CD4-positive, alpha-beta memory T cell (primary cell): Measurements from ENCODE around the gene LY6G6D. TPM values are rescaled to one million over a fixed set of nuclear protein-coding genes. Genes with fewer than 3 reads are reported as not detected.

ENCODE experiments used
- CTCF ChIA-PET: fragments of 350-600 bp; sonication (Branson Sonifier 250); formaldehyde crosslinking; loops from one replicate; lab custom pipeline; 2021; ENCODE audit warnings: inconsistent platforms; ENCODE audit not compliant: partially characterized antibody; lab: Charles Lee
- POLR2A ChIA-PET: fragments of 350-600 bp; sonication (Branson Sonifier 250); formaldehyde crosslinking; loops from one replicate; lab custom pipeline; 2021; ENCODE audit not compliant: partially characterized antibody; lab: Charles Lee
- DNase-seq, 5 donors: peaks; one replicate each; pipeline versions ENCODE4 v3.0.0 to v3.0.0-alpha.2; 2020 to 2022; ENCODE audit warnings: mixed read lengths in 1 of 5
- H3K27ac ChIP-seq: one replicate; pipeline ENCODE4 v1.7.0; 2013; ENCODE audit warnings: low read depth, low read length
- H3K27me3 ChIP-seq: 2 replicates; pipeline ENCODE4 v1.7.0; 2013; ENCODE audit warnings: mild to moderate bottlenecking, low read length, moderate library complexity; ENCODE audit not compliant: insufficient read depth
- H3K36me3 ChIP-seq: 2 replicates; pipeline ENCODE4 v1.7.0; 2013; ENCODE audit warnings: mild to moderate bottlenecking, low read length, moderate library complexity; ENCODE audit not compliant: insufficient read depth
- H3K4me1 ChIP-seq: 2 replicates; pipeline ENCODE4 v1.7.0; 2013; ENCODE audit warnings: mild to moderate bottlenecking, low read length, moderate library complexity; ENCODE audit not compliant: insufficient read depth
- H3K4me3 ChIP-seq, 2 donors: one replicate each; pipeline ENCODE4 v1.7.0; 2013; ENCODE audit warnings: low read length in 2 of 2, mild to moderate bottlenecking in 1 of 2
- H3K9me3 ChIP-seq, 2 donors: one replicate each; pipeline ENCODE4 v1.7.0; 2013; ENCODE audit warnings: low read length in 2 of 2, control low read depth in 1 of 2; ENCODE audit not compliant: control insufficient read depth in 1 of 2
- H3K27ac Mint-ChIP-seq, 7 donors: one replicate each; pipeline ENCODE4 v1.8.0; 2020 to 2021; ENCODE audit warnings: mixed read lengths in 7 of 7, mild to moderate bottlenecking in 6 of 7, inconsistent platforms in 3 of 7, moderate library complexity in 3 of 7
- H3K27me3 Mint-ChIP-seq, 2 donors: one replicate each; pipeline ENCODE4 v1.8.0; 2020 to 2021; ENCODE audit warnings: mixed read lengths in 2 of 2
- H3K36me3 Mint-ChIP-seq, 2 donors: one replicate each; pipeline ENCODE4 v1.8.0; 2020 to 2021; ENCODE audit warnings: mixed read lengths in 2 of 2, inconsistent platforms in 1 of 2, mild to moderate bottlenecking in 1 of 2
- H3K4me1 Mint-ChIP-seq, 4 donors: one replicate each; pipeline ENCODE4 v1.8.0; 2020 to 2021; ENCODE audit warnings: mixed read lengths in 4 of 4, mild to moderate bottlenecking in 1 of 4
- H3K4me3 Mint-ChIP-seq, 8 donors: one replicate each; pipeline ENCODE4 v1.8.0; 2020 to 2021; ENCODE audit warnings: mixed read lengths in 8 of 8, mild to moderate bottlenecking in 7 of 8, moderate library complexity in 6 of 8, inconsistent platforms in 3 of 8
- H3K9me3 Mint-ChIP-seq, 8 donors: one replicate each; pipeline ENCODE4 v1.8.0; 2020 to 2021; ENCODE audit warnings: mixed read lengths in 8 of 8, mild to moderate bottlenecking in 5 of 8, inconsistent platforms in 3 of 8, moderate library complexity in 1 of 8
- intact Hi-C: fragments of 100-400 bp; cut with micrococcal nuclease; formaldehyde crosslinking; loops from one replicate; pipeline ENCODE4 v1.15.1; 2023
- polyA plus RNA-seq, 2 donors: library from polyadenylated mRNA; unstranded; fragments of 300-500 nt; fragmentation: Illumina TruSeq; gene quantifications; one replicate each; pipeline ENCODE4 v1.2.3, GENCODE V29; 2021
- total RNA-seq, 2 experiments: library from RNA; stranded (reverse); gene quantifications; one replicate each; pipeline ENCODE4 v1.2.3, GENCODE V29; 2021

Gene LY6G6D
- total and polyA plus RNA-seq, 4 experiments from 2014 or later = not detected

DNA sequence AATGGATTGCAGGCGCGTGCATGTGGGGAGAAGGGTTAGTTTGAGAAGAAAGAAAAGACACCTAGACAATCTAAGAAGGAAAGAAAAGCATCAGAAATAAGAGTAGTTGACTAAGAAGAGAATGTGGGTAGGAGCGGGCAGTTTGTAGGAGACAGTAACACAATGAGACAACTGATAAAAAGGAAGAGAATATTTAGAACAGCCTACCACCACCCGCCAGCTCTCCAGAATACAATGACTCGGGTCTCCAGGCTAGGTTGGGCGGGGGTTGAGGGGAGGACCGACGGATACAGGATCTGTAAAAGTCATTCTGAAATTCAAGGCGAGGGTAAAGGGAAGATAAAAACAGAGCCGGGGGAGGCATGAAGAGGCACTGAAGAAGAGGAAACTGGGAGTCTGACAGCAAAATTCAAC is 12.7 kb upstream of the LY6G6D start:
- intact Hi-C loops = loop anchor here (2.0 kb wide), 2 partner anchors 22 to 36 kb away; partner anchors contain the start of gene LY6G5C

GRCh38 chr6:31702819-31703716 is 12.1 kb upstream of the LY6G6D start, which contains the start of gene ABHD16A:
TSS of gene ABHD16A (minus strand) at chr6:31703324. CDS start at chr6:31703281, 43 bp downstream.
- ChIA-PET CTCF (interaction anchor here (0.6 to 3.2 kb wide), 7 partner anchors 22 to 184 kb away, joined by 3 to 11 read pairs (median 4); partner anchors contain the start of genes DDAH2, HSPA1B, LY6G5C and NEU1), POLR2A (interaction anchor here (0.6 to 2.7 kb wide), 44 partner anchors 8 to 1269 kb away, joined by 3 to 22 read pairs (median 4); partner anchors contain the start of genes ATF6B, BAG6, C6orf47 and CLIC1)
- peaks cover 20 to 43% (median 33%) of the 10 kb centered on the region in 4 donors for H3K4me1 Mint-ChIP-seq
- intact Hi-C loops = loop anchor here (1.0 to 2.0 kb wide), 9 partner anchors 22 to 194 kb away; partner anchors contain the start of genes BAG6, EHMT2, LY6G5C and NFKBIL1
- peak within 1 kb of the TSS; percentile 70 to 82 for H3K4me3 ChIP-seq
- peaks cover 8 to 23% of the 10 kb centered on the region in 2 donors for H3K36me3 Mint-ChIP-seq
- H3K27ac Mint-ChIP-seq = peak within 1 kb of the TSS; percentile 93 to 99 (median 98)
- H3K4me1 ChIP-seq = peaks cover 28% of the 10 kb centered on the region
- H3K9me3 Mint-ChIP-seq = peaks cover 0 to 5% (median 0%) of the 10 kb centered on the region in 8 donors
- H3K4me3 Mint-ChIP-seq = peak within 1 kb of the TSS; percentile 97 to 99 (median 98)
- H3K27me3 Mint-ChIP-seq = no peaks in the 10 kb centered on the region
- H3K9me3 ChIP-seq = no peaks in the 10 kb centered on the region
- peak; percentile 96 to 98 (median 97) for DNase-seq
- no peaks in the 10 kb centered on the region for H3K27me3 ChIP-seq
- H3K36me3 ChIP-seq = peaks cover 17% of the 10 kb centered on the region
- H3K27ac ChIP-seq = peak within 1 kb of the TSS; percentile 97

More for the DNA sequence above, 12.7 kb upstream of the LY6G6D start:
- Histone ChIP-seq H3K36me3 (peaks cover 22% of the 10 kb centered on the region), H3K4me3 (peak overlapping the region; percentile 70 to 82), H3K4me1 (peaks cover 33% of the 10 kb centered on the region), H3K27ac (peak overlapping the region; percentile 97), H3K9me3 (no peaks in the 10 kb centered on the region), H3K27me3 (no peaks in the 10 kb centered on the region)
- Mint-ChIP-seq H3K9me3 (peaks cover 0 to 5% (median 0%) of the 10 kb centered on the region in 8 donors), H3K27ac (peak overlapping the region; percentile 93 to 99 (median 98)), H3K4me1 (peaks cover 25 to 49% (median 39%) of the 10 kb centered on the region in 4 donors), H3K36me3 (peaks cover 14 to 29% of the 10 kb centered on the region in 2 donors), H3K4me3 (peak overlapping the region; percentile 97 to 99 (median 98)), H3K27me3 (no peaks in the 10 kb centered on the region)
- POLR2A ChIA-PET = interaction anchor here (0.7 to 2.7 kb wide), 26 partner anchors 9 to 1269 kb away, joined by 3 to 22 read pairs (median 7); partner anchors contain the start of genes BAG6, CLIC1, CSNK2B and DDAH2
- DNase-seq = peak in 1 of 5 donors; percentile 7
- CTCF ChIA-PET = interaction anchor here (1.0 to 3.2 kb wide), 3 partner anchors 27 to 128 kb away, joined by 4 to 11 read pairs (median 8); partner anchors contain the start of gene DDAH2

DNA sequence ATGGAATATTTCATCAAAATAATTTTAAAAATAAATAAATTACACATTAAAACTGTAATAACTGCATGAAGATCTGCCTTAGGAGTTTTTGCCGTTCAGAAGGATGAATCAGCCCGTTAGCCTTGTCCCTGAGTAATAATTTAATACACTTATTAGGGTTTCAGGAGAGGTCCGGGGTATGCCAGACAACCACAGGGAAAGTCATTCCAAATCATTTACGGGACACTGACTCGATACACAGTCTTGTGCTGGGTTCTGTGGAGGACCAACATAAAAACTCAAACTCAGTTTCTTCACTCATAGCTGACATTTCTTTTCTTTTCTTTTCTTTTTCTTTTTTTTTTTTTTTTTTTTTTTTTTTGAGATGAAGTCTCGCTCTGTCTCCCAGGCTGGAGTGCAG is 9.2 kb upstream of the LY6G6D start:
- intact Hi-C loops = no loop called here

GRCh38 chr6:31706599-31706998 is 8.5 kb upstream of the LY6G6D start, which contains the start of gene LY6G6F:
TSS of gene LY6G6F (plus strand) at chr6:31706866. CDS start at chr6:31706907, 41 bp downstream.
- Mint-ChIP-seq H3K27ac (peak within 1 kb of the TSS in 2 of 7 donors; percentile 42 to 48), H3K27me3 (no peaks in the 10 kb centered on the region), H3K4me1 (peaks cover 15 to 35% (median 28%) of the 10 kb centered on the region in 4 donors), H3K36me3 (peaks cover 0 to 13% of the 10 kb centered on the region in 2 donors), H3K4me3 (no peak within 1 kb of the TSS), H3K9me3 (peaks cover 0 to 5% (median 0%) of the 10 kb centered on the region in 8 donors)
- Histone ChIP-seq H3K9me3 (no peaks in the 10 kb centered on the region), H3K27ac (no peak within 1 kb of the TSS), H3K27me3 (no peaks in the 10 kb centered on the region), H3K4me1 (peaks cover 27% of the 10 kb centered on the region), H3K4me3 (no peak within 1 kb of the TSS), H3K36me3 (no peaks in the 10 kb centered on the region)
- no peak for DNase-seq
- intact Hi-C loops = no loop called here
- ChIA-PET CTCF (no interaction called here), POLR2A (no interaction called here)

More for the DNA sequence above, 9.2 kb upstream of the LY6G6D start:
- Mint-ChIP-seq H3K9me3 (peaks cover 0 to 5% (median 0%) of the 10 kb centered on the region in 8 donors), H3K4me1 (peaks cover 19 to 35% (median 28%) of the 10 kb centered on the region in 4 donors), H3K27me3 (no peaks in the 10 kb centered on the region), H3K4me3 (no peak overlapping the region), H3K27ac (no peak overlapping the region), H3K36me3 (peaks cover 4 to 18% of the 10 kb centered on the region in 2 donors)
- Histone ChIP-seq H3K36me3 (no peaks in the 10 kb centered on the region), H3K27me3 (no peaks in the 10 kb centered on the region), H3K4me3 (no peak overlapping the region), H3K9me3 (no peaks in the 10 kb centered on the region), H3K27ac (no peak overlapping the region), H3K4me1 (peaks cover 27% of the 10 kb centered on the region)
- DNase-seq = no peak
- POLR2A ChIA-PET = no interaction called here
- CTCF ChIA-PET = no interaction called here

DNA sequence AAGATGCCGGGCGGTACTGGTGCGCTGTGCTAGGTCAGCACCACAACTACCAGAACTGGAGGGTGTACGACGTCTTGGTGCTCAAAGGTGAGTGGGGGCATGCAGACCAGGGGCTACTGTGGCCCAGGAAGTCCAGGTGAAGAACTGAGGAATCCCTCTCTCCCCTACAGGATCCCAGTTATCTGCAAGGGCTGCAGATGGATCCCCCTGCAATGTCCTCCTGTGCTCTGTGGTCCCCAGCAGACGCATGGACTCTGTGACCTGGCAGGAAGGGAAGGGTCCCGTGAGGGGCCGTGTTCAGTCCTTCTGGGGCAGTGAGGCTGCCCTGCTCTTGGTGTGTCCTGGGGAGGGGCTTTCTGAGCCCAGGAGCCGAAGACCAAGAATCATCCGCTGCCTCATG is 7.4 kb upstream of the LY6G6D start:
- CTCF ChIA-PET = no interaction called here
- Histone ChIP-seq H3K27ac (no peak overlapping the region), H3K9me3 (no peaks in the 10 kb centered on the region), H3K4me3 (no peak overlapping the region), H3K36me3 (no peaks in the 10 kb centered on the region), H3K27me3 (no peaks in the 10 kb centered on the region), H3K4me1 (peaks cover 19% of the 10 kb centered on the region)
- H3K27ac Mint-ChIP-seq = no peak overlapping the region
- intact Hi-C loops = no loop called here
- POLR2A ChIA-PET = no interaction called here
- H3K36me3 Mint-ChIP-seq = peaks cover 0 to 4% of the 10 kb centered on the region in 2 donors
- H3K27me3 Mint-ChIP-seq = peaks cover 0 to under 1% of the 10 kb centered on the region in 2 donors
- peaks cover 0 to under 1% (median 0%) of the 10 kb centered on the region in 8 donors for H3K9me3 Mint-ChIP-seq
- no peak for DNase-seq
- peaks cover 8 to 29% (median 20%) of the 10 kb centered on the region in 4 donors for H3K4me1 Mint-ChIP-seq
- no peak overlapping the region for H3K4me3 Mint-ChIP-seq

GRCh38 chr6:31708224-31708623 is 6.9 kb upstream of the LY6G6D start:
- no peak overlapping the region for H3K27ac Mint-ChIP-seq
- ChIA-PET POLR2A (no interaction called here), CTCF (interaction anchor here (0.6 to 0.7 kb wide), 2 partner anchors 104 to 436 kb away, joined by 3 to 4 read pairs; no protein-coding TSS in a partner anchor)
- no peak overlapping the region for H3K4me3 Mint-ChIP-seq
- no peaks in the 10 kb centered on the region for H3K27me3 ChIP-seq
- peaks cover 0 to 2% of the 10 kb centered on the region in 2 donors for H3K36me3 Mint-ChIP-seq
- no peaks in the 10 kb centered on the region for H3K9me3 ChIP-seq
- no peak overlapping the region for H3K27ac ChIP-seq
- H3K27me3 Mint-ChIP-seq = peaks cover 0 to 1% of the 10 kb centered on the region in 2 donors
- H3K4me1 Mint-ChIP-seq = peaks cover 7 to 23% (median 18%) of the 10 kb centered on the region in 4 donors
- no peaks in the 10 kb centered on the region for H3K9me3 Mint-ChIP-seq
- no peaks in the 10 kb centered on the region for H3K36me3 ChIP-seq
- DNase-seq = no peak
- H3K4me1 ChIP-seq = peaks cover 19% of the 10 kb centered on the region
- no peak overlapping the region for H3K4me3 ChIP-seq
- intact Hi-C loops = no loop called here
